ENCODE data around the gene SERPINA3. TPM values are rescaled to one million over a fixed set of nuclear protein-coding genes. Genes with fewer than 3 reads are reported as not detected.

Gene SERPINA3
- polyA plus RNA-seq, 1 donor (not counting 4 experiments of a cell fraction or from before 2014, with no cell fraction given) = 0.50 TPM

- Histone ChIP-seq H2AFZ (ENCODE audit: control insufficient read depth, low read length) (no peak overlapping the region), H4K20me1 (ENCODE audit: control insufficient read depth, extremely low read depth, insufficient read depth, low read length) (no peaks in the 10 kb centered on the region)
These were observed 18.3 kb upstream of the SERPINA3 start for GRCh38 chr14:94593749-94594431.

GRCh38 chr14:94594441-94594840, 17.8 kb upstream of the SERPINA3 start:
- dilution Hi-C loops (cut with MboI; ENCODE audit: extremely low pct_ligation_motif_present, low sequenced_read_pairs) = no loop called here
- no peak for TF ChIP-seq EZH2 (IDR thresholded peaks at IDR 0.05; ENCODE audit: low read length)
- no peak for TF ChIP-seq CTCF (optimal IDR thresholded peaks at IDR 0.05 in 1 of 3, IDR thresholded peaks at IDR 0.05 in 1 of 3, conservative IDR thresholded peaks at IDR 0.05 in 1 of 3; ENCODE audit: extremely low read depth in 1 of 3, insufficient read depth in 2 of 3, low read length in 3 of 3)
- FAIRE-seq = no peak
- H4K20me1 ChIP-seq (ENCODE audit: control insufficient read depth, extremely low read depth, insufficient read depth, low read length) = no peaks in the 10 kb centered on the region
- H3K9me3 ChIP-seq (ENCODE audit: control insufficient read depth, low read depth, low read length) = no peaks in the 10 kb centered on the region
- H3K27me3 ChIP-seq (ENCODE audit: control insufficient read depth, extremely low read depth, insufficient read depth, low read length) = no peaks in the 10 kb centered on the region
- no peak overlapping the region for H3K4me2 ChIP-seq (ENCODE audit: control insufficient read depth, extremely low read depth, insufficient read depth, low read depth, low read length)
- no peak overlapping the region for H3K9ac ChIP-seq (ENCODE audit: control insufficient read depth, extremely low read depth, insufficient read depth, low read length)
- no peaks in the 10 kb centered on the region for H3K79me2 ChIP-seq (ENCODE audit: control insufficient read depth, insufficient read depth, low read length)
- no peak for DNase-seq (ENCODE audit: low read depth, low spot score)
- no peak overlapping the region for H3K4me3 ChIP-seq (ENCODE audit: control insufficient read depth in 2 of 3, extremely low read depth in 1 of 3, insufficient read depth in 2 of 3, low read depth in 1 of 3, low read length in 3 of 3)
- peaks cover 11% of the 10 kb centered on the region for H3K4me1 ChIP-seq (ENCODE audit: control insufficient read depth, extremely low read depth, insufficient read depth, low read length)
- no peak overlapping the region for H2AFZ ChIP-seq (ENCODE audit: control insufficient read depth, low read length)
- H3K9me1 ChIP-seq (ENCODE audit: control insufficient read depth, extremely low read depth, insufficient read depth, low read length) = no peaks in the 10 kb centered on the region
- H3K36me3 ChIP-seq (ENCODE audit: control insufficient read depth in 2 of 2, extremely low read depth in 1 of 2, insufficient read depth in 2 of 2, low read length in 2 of 2) = no peaks in the 10 kb centered on the region
- no peak overlapping the region for H3K27ac ChIP-seq (ENCODE audit: control insufficient read depth, insufficient read depth, low read length)

More at GRCh38 chr14:94593749-94594431, 18.3 kb upstream of the SERPINA3 start:
- H3K4me1 ChIP-seq (ENCODE audit: control insufficient read depth, extremely low read depth, insufficient read depth, low read length) = peaks cover 5% of the 10 kb centered on the region
- FAIRE-seq = no peak
- no peak overlapping the region for H3K9ac ChIP-seq (ENCODE audit: control insufficient read depth, extremely low read depth, insufficient read depth, low read length)
- no peaks in the 10 kb centered on the region for H3K9me3 ChIP-seq (ENCODE audit: control insufficient read depth, low read depth, low read length)
- no peaks in the 10 kb centered on the region for H3K79me2 ChIP-seq (ENCODE audit: control insufficient read depth, insufficient read depth, low read length)
- no peak overlapping the region for H3K27ac ChIP-seq (ENCODE audit: control insufficient read depth, insufficient read depth, low read length)
- H3K27me3 ChIP-seq (ENCODE audit: control insufficient read depth, extremely low read depth, insufficient read depth, low read length) = no peaks in the 10 kb centered on the region
- H3K36me3 ChIP-seq (ENCODE audit: control insufficient read depth in 2 of 2, extremely low read depth in 1 of 2, insufficient read depth in 2 of 2, low read length in 2 of 2) = no peaks in the 10 kb centered on the region
- no peak for TF ChIP-seq EZH2 (IDR thresholded peaks at IDR 0.05; ENCODE audit: low read length)
- no peak for TF ChIP-seq CTCF (optimal IDR thresholded peaks at IDR 0.05 in 1 of 3, IDR thresholded peaks at IDR 0.05 in 1 of 3, conservative IDR thresholded peaks at IDR 0.05 in 1 of 3; ENCODE audit: extremely low read depth in 1 of 3, insufficient read depth in 2 of 3, low read length in 3 of 3)
- dilution Hi-C loops (cut with MboI; ENCODE audit: extremely low pct_ligation_motif_present, low sequenced_read_pairs) = no loop called here
- H3K4me3 ChIP-seq (ENCODE audit: control insufficient read depth in 2 of 3, extremely low read depth in 1 of 3, insufficient read depth in 2 of 3, low read depth in 1 of 3, low read length in 3 of 3) = no peak overlapping the region
- DNase-seq (ENCODE audit: low read depth, low spot score) = no peak
- no peak overlapping the region for H3K4me2 ChIP-seq (ENCODE audit: control insufficient read depth, extremely low read depth, insufficient read depth, low read depth, low read length)
- H3K9me1 ChIP-seq (ENCODE audit: control insufficient read depth, extremely low read depth, insufficient read depth, low read length) = no peaks in the 10 kb centered on the region
